Measurements from ENCODE around the gene CDH3.
"Not testable (repeated sequence)": the region's sequence is repeated elsewhere in the genome, so short reads cannot be mapped to it uniquely, and the experiment has no call there.

CDH3 gene

GRCh38 chr16:68710211-68710610 is 65.1 kb downstream of the CDH3 start:
- no peak for TF ChIP-seq CTCF (conservative IDR thresholded peaks at IDR 0.05; ENCODE audit: low read depth, low read length)
- no peak for DNase-seq (ENCODE audit: low read depth)
- no peak overlapping the region for H3K4me3 ChIP-seq (ENCODE audit: low read depth, low read length)

GRCh38 chr16:68711421-68712139 is 66.5 kb downstream of the CDH3 start:
- TF ChIP-seq CTCF (conservative IDR thresholded peaks at IDR 0.05; ENCODE audit: low read depth, low read length) = no peak
- no peak for DNase-seq (ENCODE audit: low read depth)
- H3K4me3 ChIP-seq (ENCODE audit: low read depth, low read length) = no peak overlapping the region

- no peak for DNase-seq (ENCODE audit: low read depth)
- TF ChIP-seq CTCF (conservative IDR thresholded peaks at IDR 0.05; ENCODE audit: low read depth, low read length) = no peak
- H3K4me3 ChIP-seq (ENCODE audit: low read depth, low read length) = no peak overlapping the region
Observed at GRCh38 chr16:68713361-68713760, 68.3 kb downstream of the CDH3 start.

- no peak overlapping the region for H3K4me3 ChIP-seq (ENCODE audit: low read depth, low read length)
- peak; percentile 70 for DNase-seq (ENCODE audit: low read depth)
Observed at GRCh38 chr16:68715471-68715870, 70.4 kb downstream of the CDH3 start.

GRCh38 chr16:68716516-68716915 is 71.4 kb downstream of the CDH3 start:
- DNase-seq (ENCODE audit: low read depth); H3K4me3 ChIP-seq (ENCODE audit: low read depth, low read length): not testable (repeated sequence)

More at GRCh38 chr16:68715471-68715870, 70.4 kb downstream of the CDH3 start:
- TF ChIP-seq CTCF (conservative IDR thresholded peaks at IDR 0.05; ENCODE audit: low read depth, low read length) = no peak

GRCh38 chr16:68717684-68718083 is 72.6 kb downstream of the CDH3 start:
- DNase-seq (ENCODE audit: low read depth) = no peak
- no peak for TF ChIP-seq CTCF (conservative IDR thresholded peaks at IDR 0.05; ENCODE audit: low read depth, low read length)
- H3K4me3 ChIP-seq (ENCODE audit: low read depth, low read length) = no peak overlapping the region

- no peak for TF ChIP-seq CTCF (conservative IDR thresholded peaks at IDR 0.05; ENCODE audit: low read depth, low read length)
- no peak for DNase-seq (ENCODE audit: low read depth)
- no peak overlapping the region for H3K4me3 ChIP-seq (ENCODE audit: low read depth, low read length)
Observed at GRCh38 chr16:68718590-68718989, 73.5 kb downstream of the CDH3 start.
